Rectal smooth muscle tissue (tissue), 1 donor: ENCODE results near the gene CAB39L.
"Not testable (repeated sequence)": the region's sequence is repeated elsewhere in the genome, so short reads cannot be mapped to it uniquely, and the experiment has no call there.

Experiments used
- H3K27ac ChIP-seq: one replicate; pipeline ENCODE4 v1.7.0; 2013; ENCODE audit warnings: low read depth, low read length, inconsistent platforms
- H3K27me3 ChIP-seq: one replicate; pipeline ENCODE4 v1.7.0; 2013; ENCODE audit warnings: low read length; ENCODE audit not compliant: control insufficient read depth, insufficient read depth
- H3K36me3 ChIP-seq: one replicate; pipeline ENCODE4 v1.7.0; 2013; ENCODE audit warnings: low read length; ENCODE audit not compliant: control insufficient read depth, insufficient read depth
- H3K4me1 ChIP-seq: one replicate; pipeline ENCODE4 v1.7.0; 2013; ENCODE audit warnings: low read length; ENCODE audit not compliant: control insufficient read depth, insufficient read depth
- H3K4me3 ChIP-seq: one replicate; pipeline ENCODE4 v1.7.0; 2013; ENCODE audit warnings: low read length
- H3K9ac ChIP-seq: one replicate; pipeline ENCODE4 v1.7.0; 2013; ENCODE audit warnings: low read length

Gene CAB39L

GRCh38 chr13:49298903-49299605 is 144.8 kb downstream of the CAB39L start:
- Histone ChIP-seq H3K9ac (no peak overlapping the region), H3K27me3 (no peaks in the 10 kb centered on the region), H3K36me3 (no peaks in the 10 kb centered on the region), H3K27ac (no peak overlapping the region), H3K4me3 (no peak overlapping the region), H3K4me1 (no peaks in the 10 kb centered on the region)

- Histone ChIP-seq H3K4me3 (no peak overlapping the region), H3K27ac (no peak overlapping the region), H3K27me3 (no peaks in the 10 kb centered on the region), H3K9ac (no peak overlapping the region), H3K4me1 (no peaks in the 10 kb centered on the region), H3K36me3 (no peaks in the 10 kb centered on the region)
Measured at GRCh38 chr13:49298416-49298815, 145.4 kb downstream of the CAB39L start.

GRCh38 chr13:49297338-49297737 is 146.5 kb downstream of the CAB39L start:
- H3K4me3 ChIP-seq, result no peak overlapping the region
- no peaks in the 10 kb centered on the region for H3K36me3 ChIP-seq
- no peak overlapping the region for H3K27ac ChIP-seq
- H3K9ac ChIP-seq, result no peak overlapping the region
- no peaks in the 10 kb centered on the region for H3K27me3 ChIP-seq
- peaks cover 8% of the 10 kb centered on the region for H3K4me1 ChIP-seq

- no peak overlapping the region for H3K9ac ChIP-seq
- no peak overlapping the region for H3K27ac ChIP-seq
Measured at GRCh38 chr13:49296659-49297058, 147.2 kb downstream of the CAB39L start.

DNA sequence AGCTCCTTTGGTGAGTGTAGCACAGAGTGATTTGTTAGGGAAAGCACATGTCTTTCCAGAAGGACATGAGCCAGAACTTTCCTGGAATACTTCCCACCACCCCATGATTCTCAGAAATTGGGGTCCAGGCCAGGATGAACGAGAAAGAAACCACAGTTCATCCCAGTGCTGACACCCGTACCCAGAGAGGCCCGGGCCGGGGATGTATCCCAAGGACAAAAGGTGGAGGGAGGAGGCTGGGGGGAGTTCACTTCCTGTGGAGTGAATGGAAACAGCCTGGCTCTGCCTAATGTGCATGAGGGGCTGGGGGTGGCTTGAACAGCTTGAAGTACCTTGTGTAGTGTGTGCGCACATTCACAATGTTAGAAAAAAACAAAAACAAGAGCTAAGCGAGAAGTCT is 148.6 kb downstream of the CAB39L start:
- Histone ChIP-seq H3K27ac (no peak overlapping the region), H3K36me3 (no peaks in the 10 kb centered on the region), H3K4me1 (peaks cover 8% of the 10 kb centered on the region), H3K9ac (no peak overlapping the region), H3K4me3 (no peak overlapping the region), H3K27me3 (no peaks in the 10 kb centered on the region)

More at GRCh38 chr13:49296659-49297058, 147.2 kb downstream of the CAB39L start:
- Histone ChIP-seq H3K4me3 (no peak overlapping the region), H3K4me1 (peaks cover 8% of the 10 kb centered on the region), H3K27me3 (no peaks in the 10 kb centered on the region), H3K36me3 (no peaks in the 10 kb centered on the region)

DNA sequence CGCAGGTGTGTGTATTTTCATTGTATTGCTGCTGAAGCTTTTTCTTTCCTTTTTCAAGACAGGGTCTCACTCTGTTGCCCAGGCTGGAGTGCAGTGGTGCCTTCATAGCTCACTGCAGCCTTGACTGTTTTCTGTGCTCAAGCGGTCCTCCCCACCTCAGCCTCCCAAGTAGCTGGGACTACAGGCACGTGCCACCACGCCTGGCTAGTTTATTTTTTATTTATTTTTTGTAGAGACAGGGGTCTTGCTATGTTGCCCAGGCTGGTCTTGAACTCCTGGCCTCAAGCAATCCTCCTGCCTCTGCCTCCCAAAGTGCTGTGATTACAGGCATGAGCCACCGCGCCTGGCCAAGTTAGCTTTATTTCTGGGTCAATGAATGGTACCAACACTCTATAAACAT is 149.1 kb downstream of the CAB39L start:
- not testable (repeated sequence) for H3K27ac ChIP-seq, H3K9ac ChIP-seq, H3K4me3 ChIP-seq, H3K36me3 ChIP-seq, H3K27me3 ChIP-seq, H3K4me1 ChIP-seq

GRCh38 chr13:49292742-49293486 is 150.9 kb downstream of the CAB39L start:
- Histone ChIP-seq H3K36me3 (no peaks in the 10 kb centered on the region), H3K4me1 (peaks cover 8% of the 10 kb centered on the region), H3K4me3 (no peak overlapping the region), H3K27ac (no peak overlapping the region), H3K27me3 (no peaks in the 10 kb centered on the region), H3K9ac (no peak overlapping the region)

GRCh38 chr13:49288458-49288857 is 155.4 kb downstream of the CAB39L start:
- Histone ChIP-seq H3K4me3 (no peak overlapping the region), H3K9ac (no peak overlapping the region), H3K4me1 (peaks cover 8% of the 10 kb centered on the region), H3K27ac (no peak overlapping the region), H3K36me3 (no peaks in the 10 kb centered on the region), H3K27me3 (no peaks in the 10 kb centered on the region)

DNA sequence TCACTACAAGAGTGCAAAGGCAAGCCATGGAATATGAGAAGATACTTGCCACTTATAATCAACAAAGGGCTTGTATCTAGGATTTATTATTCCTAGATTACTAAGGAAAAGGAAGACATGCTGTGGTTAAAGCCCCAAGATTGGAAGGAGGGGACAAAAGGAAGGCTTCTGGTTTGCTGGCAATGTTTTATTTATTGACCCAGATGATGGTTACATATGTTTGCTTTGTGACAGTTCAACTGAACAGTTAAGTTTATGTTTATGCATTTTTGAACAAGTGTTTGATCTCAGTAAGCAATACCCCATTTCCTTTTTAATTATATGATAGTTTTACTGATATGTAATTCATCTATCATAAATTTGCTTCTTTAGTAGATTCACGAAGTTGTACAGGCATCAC is 155.9 kb downstream of the CAB39L start:
- no peak overlapping the region for H3K9ac ChIP-seq
- H3K27ac ChIP-seq, result no peak overlapping the region
- H3K36me3 ChIP-seq, result no peaks in the 10 kb centered on the region

DNA sequence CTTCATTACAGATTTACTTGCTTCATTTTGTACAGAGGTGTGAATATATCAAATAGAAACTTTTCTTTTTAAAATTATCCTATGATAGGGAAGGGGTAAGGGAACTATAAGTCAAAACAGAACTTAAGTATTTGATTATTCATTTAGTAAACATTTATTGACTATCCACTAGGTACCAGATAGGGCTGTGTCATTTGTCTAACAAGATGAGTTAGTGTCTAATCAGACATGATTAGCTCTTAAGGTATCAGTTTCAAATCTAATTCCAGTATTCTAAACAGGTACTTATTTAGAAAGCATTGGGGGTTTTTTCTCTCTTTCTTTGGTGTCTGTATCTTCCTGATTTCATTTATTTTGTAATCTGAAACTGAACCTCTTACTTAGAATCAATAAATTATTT is 164.0 kb downstream of the CAB39L start:
- Histone ChIP-seq H3K36me3 (no peaks in the 10 kb centered on the region), H3K4me1 (no peaks in the 10 kb centered on the region), H3K27ac (no peak overlapping the region)

More for the DNA sequence above, 155.9 kb downstream of the CAB39L start:
- no peaks in the 10 kb centered on the region for H3K27me3 ChIP-seq
- H3K4me3 ChIP-seq, result no peak overlapping the region
- peaks cover 5% of the 10 kb centered on the region for H3K4me1 ChIP-seq

GRCh38 chr13:49279112-49279511 is 164.8 kb downstream of the CAB39L start:
- H3K9ac ChIP-seq, result no peak overlapping the region
- H3K4me3 ChIP-seq, result no peak overlapping the region
- no peaks in the 10 kb centered on the region for H3K4me1 ChIP-seq
- no peak overlapping the region for H3K27ac ChIP-seq
- no peaks in the 10 kb centered on the region for H3K27me3 ChIP-seq
- no peaks in the 10 kb centered on the region for H3K36me3 ChIP-seq

More for the DNA sequence above, 164.0 kb downstream of the CAB39L start:
- H3K27me3 ChIP-seq, result no peaks in the 10 kb centered on the region
- H3K9ac ChIP-seq, result no peak overlapping the region
- H3K4me3 ChIP-seq, result no peak overlapping the region

DNA sequence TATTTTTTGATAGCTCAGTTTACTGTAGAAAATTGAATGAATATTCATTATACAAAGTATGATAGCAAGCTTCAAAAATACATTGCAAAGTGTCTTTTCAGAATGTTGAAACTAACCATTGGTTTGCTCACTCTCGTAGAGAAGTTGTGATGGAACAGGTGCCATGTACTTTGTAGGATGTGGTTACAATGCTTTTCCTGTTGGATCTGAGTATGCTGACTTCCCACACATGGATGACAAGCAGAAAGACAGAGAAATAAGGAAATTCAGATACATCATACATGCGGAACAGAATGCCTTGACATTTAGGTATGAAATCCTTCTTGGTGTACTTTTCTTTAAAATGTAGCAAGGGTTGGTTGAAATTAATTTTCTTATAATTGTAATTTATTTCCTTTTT is 165.7 kb downstream of the CAB39L start:
- H3K9ac ChIP-seq, result no peak overlapping the region
- no peaks in the 10 kb centered on the region for H3K4me1 ChIP-seq
- no peak overlapping the region for H3K27ac ChIP-seq
- H3K27me3 ChIP-seq, result no peaks in the 10 kb centered on the region
- H3K4me3 ChIP-seq, result no peak overlapping the region
- H3K36me3 ChIP-seq, result no peaks in the 10 kb centered on the region

DNA sequence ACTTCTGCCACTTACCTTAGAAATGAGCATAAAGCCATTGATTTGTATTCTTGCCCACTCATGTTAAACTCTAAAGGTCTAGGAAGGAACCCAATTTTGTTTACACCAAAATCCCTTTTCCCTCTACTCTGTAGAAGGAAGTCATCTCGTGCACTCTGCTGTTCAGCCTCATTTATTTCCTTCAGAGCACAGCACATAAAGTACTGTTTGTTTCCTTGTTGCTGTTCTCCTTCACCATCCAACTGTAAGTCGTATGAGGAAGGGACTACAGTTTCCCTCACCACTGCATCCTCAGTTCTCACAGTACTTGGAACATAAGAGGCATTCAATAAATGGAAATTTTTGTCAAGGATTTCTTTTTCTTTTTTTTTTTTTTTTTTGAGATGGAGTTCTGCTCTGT is 171.6 kb downstream of the CAB39L start:
- Histone ChIP-seq H3K4me3 (no peak overlapping the region), H3K9ac (no peak overlapping the region), H3K27me3 (no peaks in the 10 kb centered on the region), H3K4me1 (no peaks in the 10 kb centered on the region), H3K27ac (no peak overlapping the region), H3K36me3 (no peaks in the 10 kb centered on the region)
